Measurements from ENCODE around the gene TSPAN18.

TSPAN18 gene

DNA sequence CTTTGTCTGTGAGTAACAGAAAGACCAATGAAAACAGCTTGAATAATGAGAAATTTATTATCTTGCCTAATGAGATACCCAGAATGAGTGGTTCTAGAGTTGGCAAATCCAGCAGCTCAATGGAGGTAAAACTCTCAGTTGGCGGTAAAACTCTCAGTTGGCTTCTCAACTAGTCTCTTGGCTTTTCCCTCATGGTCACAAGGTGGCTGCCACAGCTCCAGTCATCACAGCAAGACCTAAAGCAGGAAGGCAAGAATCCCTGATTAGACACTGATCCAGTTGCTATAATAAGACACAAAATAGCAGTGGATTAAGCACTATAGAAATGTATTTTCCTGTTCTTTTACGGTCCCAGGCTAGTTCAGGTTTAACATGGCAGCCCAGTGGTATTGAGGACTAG lies 37.5 kb upstream of the TSPAN18 start:
- no peak for TF ChIP-seq CTCF (IDR thresholded peaks at IDR 0.05; ENCODE audit: low read depth, low read length, missing control alignments)
- Histone ChIP-seq H3K4me3 (ENCODE audit: low read depth, low read length) (no peak overlapping the region), H3K27me3 (replicated peaks) (no peaks in the 10 kb centered on the region), H3K27ac (no peak overlapping the region), H3K36me3 (replicated peaks) (no peaks in the 10 kb centered on the region)
- no peak for DNase-seq
- in situ Hi-C loops (cut with HindIII; ENCODE audit: low pct_ligation_motif_present, low sequenced_read_pairs) = no loop called here

DNA sequence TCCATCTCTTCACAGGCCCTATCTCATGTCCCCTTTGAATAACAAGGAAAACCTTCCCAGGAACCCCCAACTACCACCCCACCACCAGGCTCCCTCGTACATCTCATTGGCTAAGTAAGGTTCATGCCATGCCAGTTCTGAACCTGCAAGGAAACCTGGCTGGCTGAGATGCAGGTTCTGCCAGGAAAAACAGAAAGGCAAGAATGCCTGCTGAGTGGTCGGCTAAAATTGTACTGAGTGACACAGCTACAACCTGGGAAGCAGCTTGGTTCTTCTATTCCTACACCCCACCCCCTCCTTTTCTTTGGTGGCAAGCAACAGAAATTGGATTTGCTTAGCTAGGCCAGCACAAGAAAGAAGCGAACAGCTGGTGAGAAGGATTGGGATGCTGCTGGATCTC lies 36.1 kb upstream of the TSPAN18 start:
- Histone ChIP-seq H3K4me3 (ENCODE audit: low read depth, low read length) (no peak overlapping the region), H3K27ac (no peak overlapping the region), H3K27me3 (replicated peaks) (no peaks in the 10 kb centered on the region), H3K36me3 (replicated peaks) (no peaks in the 10 kb centered on the region)
- no peak for TF ChIP-seq CTCF (IDR thresholded peaks at IDR 0.05; ENCODE audit: low read depth, low read length, missing control alignments)
- in situ Hi-C loops (cut with HindIII; ENCODE audit: low pct_ligation_motif_present, low sequenced_read_pairs) = no loop called here
- DNase-seq = no peak

- Histone ChIP-seq H3K4me3 (ENCODE audit: low read depth, low read length) (no peak overlapping the region), H3K27ac (no peak overlapping the region), H3K27me3 (replicated peaks) (no peaks in the 10 kb centered on the region), H3K36me3 (replicated peaks) (no peaks in the 10 kb centered on the region)
- in situ Hi-C loops (cut with HindIII; ENCODE audit: low pct_ligation_motif_present, low sequenced_read_pairs) = no loop called here
- no peak for DNase-seq
- TF ChIP-seq CTCF (IDR thresholded peaks at IDR 0.05; ENCODE audit: low read depth, low read length, missing control alignments) = no peak
Measured at GRCh38 chr11:44692460-44692859, 34.3 kb upstream of the TSPAN18 start.

GRCh38 chr11:44693654-44694119 lies 33.1 kb upstream of the TSPAN18 start:
- no peaks in the 10 kb centered on the region for H3K27me3 ChIP-seq (replicated peaks)
- H3K27ac ChIP-seq = no peak overlapping the region
- in situ Hi-C loops (cut with HindIII; ENCODE audit: low pct_ligation_motif_present, low sequenced_read_pairs) = no loop called here
- no peak for TF ChIP-seq CTCF (IDR thresholded peaks at IDR 0.05; ENCODE audit: low read depth, low read length, missing control alignments)
- no peaks in the 10 kb centered on the region for H3K36me3 ChIP-seq (replicated peaks)
- no peak for DNase-seq
- no peak overlapping the region for H3K4me3 ChIP-seq (ENCODE audit: low read depth, low read length)

GRCh38 chr11:44694443-44694842 lies 32.3 kb upstream of the TSPAN18 start:
- no peak for TF ChIP-seq CTCF (IDR thresholded peaks at IDR 0.05; ENCODE audit: low read depth, low read length, missing control alignments)
- DNase-seq = no peak
- in situ Hi-C loops (cut with HindIII; ENCODE audit: low pct_ligation_motif_present, low sequenced_read_pairs) = no loop called here
- Histone ChIP-seq H3K36me3 (replicated peaks) (no peaks in the 10 kb centered on the region), H3K27ac (no peak overlapping the region), H3K4me3 (ENCODE audit: low read depth, low read length) (no peak overlapping the region), H3K27me3 (replicated peaks) (peaks cover 2% of the 10 kb centered on the region)

GRCh38 chr11:44695169-44695833 lies 31.5 kb upstream of the TSPAN18 start:
- in situ Hi-C loops (cut with HindIII; ENCODE audit: low pct_ligation_motif_present, low sequenced_read_pairs) = no loop called here
- no peak overlapping the region for H3K27ac ChIP-seq
- TF ChIP-seq CTCF (IDR thresholded peaks at IDR 0.05; ENCODE audit: low read depth, low read length, missing control alignments) = no peak

More at GRCh38 chr11:44695169-44695833, 31.5 kb upstream of the TSPAN18 start:
- peaks cover 2% of the 10 kb centered on the region for H3K27me3 ChIP-seq (replicated peaks)
- no peak overlapping the region for H3K4me3 ChIP-seq (ENCODE audit: low read depth, low read length)
- DNase-seq = no peak
- no peaks in the 10 kb centered on the region for H3K36me3 ChIP-seq (replicated peaks)

Measured in brain microvascular endothelial cell (primary cell).